PC-9 (cell line): ENCODE measurements around the gene TBC1D9B.

ENCODE experiments used
- EZH2 ChIP-seq: fragments of 200-600 bp; sonication (generic); IDR thresholded peaks from 2 replicates; pipeline ENCODE4 v1.8.0; 2017; ENCODE audit warnings: antibody characterized with exemption, low read depth
- TF ChIP-seq, protein P1 (sequence below): fragments of 200-600 bp; sonication (generic); conservative IDR thresholded peaks from 2 replicates; pipeline ENCODE4 v1.6.1; 2017; ENCODE audit warnings: mixed run types, antibody characterized with exemption, mild to moderate bottlenecking, moderate library complexity

- TF ChIP-seq, protein P1, sequence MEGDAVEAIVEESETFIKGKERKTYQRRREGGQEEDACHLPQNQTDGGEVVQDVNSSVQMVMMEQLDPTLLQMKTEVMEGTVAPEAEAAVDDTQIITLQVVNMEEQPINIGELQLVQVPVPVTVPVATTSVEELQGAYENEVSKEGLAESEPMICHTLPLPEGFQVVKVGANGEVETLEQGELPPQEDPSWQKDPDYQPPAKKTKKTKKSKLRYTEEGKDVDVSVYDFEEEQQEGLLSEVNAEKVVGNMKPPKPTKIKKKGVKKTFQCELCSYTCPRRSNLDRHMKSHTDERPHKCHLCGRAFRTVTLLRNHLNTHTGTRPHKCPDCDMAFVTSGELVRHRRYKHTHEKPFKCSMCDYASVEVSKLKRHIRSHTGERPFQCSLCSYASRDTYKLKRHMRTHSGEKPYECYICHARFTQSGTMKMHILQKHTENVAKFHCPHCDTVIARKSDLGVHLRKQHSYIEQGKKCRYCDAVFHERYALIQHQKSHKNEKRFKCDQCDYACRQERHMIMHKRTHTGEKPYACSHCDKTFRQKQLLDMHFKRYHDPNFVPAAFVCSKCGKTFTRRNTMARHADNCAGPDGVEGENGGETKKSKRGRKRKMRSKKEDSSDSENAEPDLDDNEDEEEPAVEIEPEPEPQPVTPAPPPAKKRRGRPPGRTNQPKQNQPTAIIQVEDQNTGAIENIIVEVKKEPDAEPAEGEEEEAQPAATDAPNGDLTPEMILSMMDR: no peak
- no peak for TF ChIP-seq EZH2
These were observed 15.7 kb upstream of the TBC1D9B start for GRCh38 chr5:179923436-179923835.
